Spleen (tissue), 11 donors: ENCODE data around the gene MIA2. TPM values are rescaled to one million over a fixed set of nuclear protein-coding genes. Genes with fewer than 3 reads are reported as not detected.

Source experiments
- DNase-seq: peaks from one replicate; pipeline ENCODE4 v3.0.0-alpha.2; 2020
- H3K27ac ChIP-seq, 8 donors: fragments of 200-600 bp; sonication (generic) in 7 of 8; 1 replicate in 4 of 8; 2 replicates in 4 of 8; pipeline versions ENCODE4 v1.5.0 to v1.8.0; 2016 to 2021; ENCODE audit warnings: inconsistent platforms in 4 of 8, mild to moderate bottlenecking in 4 of 8, moderate library complexity in 1 of 8
- H3K27me3 ChIP-seq, 7 donors: fragments of 200-600 bp; sonication (generic) in 6 of 7; replicated peaks in 1 of 7; 1 replicate in 4 of 7; 2 replicates in 3 of 7; pipeline versions ENCODE4 v1.5.0 to v1.8.0; 2016 to 2021; ENCODE audit warnings: inconsistent platforms in 3 of 7, mild to moderate bottlenecking in 1 of 7
- H3K36me3 ChIP-seq, 6 donors: fragments of 200-600 bp; sonication (generic) in 5 of 6; 1 replicate in 4 of 6; 2 replicates in 2 of 6; pipeline versions ENCODE4 v1.5.0 to v1.8.0; 2016 to 2021; ENCODE audit warnings: inconsistent platforms in 2 of 6
- H3K4me1 ChIP-seq, 6 donors: fragments of 200-600 bp; sonication (generic) in 5 of 6; 1 replicate in 3 of 6; 2 replicates in 3 of 6; pipeline versions ENCODE4 v1.5.0 to v1.8.0; 2016 to 2021; ENCODE audit warnings: inconsistent platforms in 3 of 6
- H3K4me3 ChIP-seq, 8 donors: fragments of 200-600 bp; sonication (generic) in 7 of 8; 1 replicate in 4 of 8; 2 replicates in 4 of 8; pipeline versions ENCODE4 v1.5.0 to v1.8.0; 2016 to 2021; ENCODE audit warnings: inconsistent platforms in 4 of 8, mild to moderate bottlenecking in 4 of 8, moderate library complexity in 2 of 8
- H3K9me3 ChIP-seq, 8 donors: fragments of 200-600 bp; sonication (generic) in 7 of 8; 1 replicate in 4 of 8; 2 replicates in 4 of 8; pipeline versions ENCODE4 v1.5.0 to v1.8.0; 2016 to 2021; ENCODE audit warnings: inconsistent platforms in 4 of 8
- CTCF ChIP-seq, 11 experiments: fragments of 200-600 bp in 7 of 11; fragments of 450-650 bp in 4 of 11; sonication (generic) in 4 of 11; IDR thresholded peaks in 8 of 11; conservative IDR thresholded peaks in 3 of 11; 1 replicate in 7 of 11; 2 replicates in 4 of 11; pipeline versions ENCODE4 v1.4.0 to v1.8.0; 2016 to 2021; ENCODE audit warnings: antibody characterized with exemption in 11 of 11, inconsistent platforms in 4 of 11, mild to moderate bottlenecking in 1 of 11
- POLR2A ChIP-seq, 3 donors: fragments of 450-650 bp; IDR thresholded peaks; one replicate each; pipeline ENCODE4 v1.5.1; 2017; ENCODE audit warnings: antibody characterized with exemption in 3 of 3, mild to moderate bottlenecking in 1 of 3
- POLR2AphosphoS5 ChIP-seq, 3 donors: sonication (generic); formaldehyde crosslinking; IDR thresholded peaks; one replicate each; pipeline ENCODE4 v1.5.1; 2017; ENCODE audit warnings: antibody characterized with exemption in 3 of 3
- WGBS, 5 donors: extraction: QIAGEN DNeasy Blood & Tissue Kit in 3 of 5; methylation state at CpG; one replicate each; pipeline versions ENCODE4 v1.1.5 to v1.1.7; 2013 to 2018; 5-methylcytosine and 5-hydroxymethylcytosine counted together
- intact Hi-C: fragments of 100-400 bp; cut with DNase I; formaldehyde crosslinking; loops from one replicate; pipeline ENCODE4 v1.15.0; 2023; ENCODE audit warnings: low total_unique reads
- polyA plus RNA-seq, 3 donors: library from polyadenylated mRNA; stranded (reverse); fragments of 200-250 nt; gene quantifications; one replicate each; pipeline ENCODE4 v1.2.1, GENCODE V29; 2013
- total RNA-seq, 7 donors: library from RNA; depleted of rRNA in 3 of 7; stranded (reverse); fragments of >200 nt in 3 of 7; fragmentation: NEBNext Ultra II Directional in 4 of 7; extraction: Animal tissue kit (Norgen Biotek cat#: 25700) in 4 of 7; gene quantifications; one replicate each; pipeline versions ENCODE4 v1.1.0 to v1.2.1, GENCODE V29; 2016 to 2021
- donor health status: healthy with polysubstance abuse.
- donor health status: DM: no; HTN: no; CAD: no; lungs with moderate emphysema.
- donor health status: DM: no; HTN: no; CAD: no.
- donor health status: Bipolar disorder and iron deficiency.
- donor health status: healthy.
- donor health status: DM: no; HTN: no; CAD: no.
- donor health status: DM: yes; HTN: yes; CAD: no.

MIA2 gene
- total and polyA plus RNA-seq, 10 donors = 18.3 to 31.3 (median 24.8) TPM

GRCh38 chr14:39432179-39432618 lies 198.5 kb downstream of the MIA2 start, which contains the start of gene FBXO33:
Gene FBXO33, minus strand, starts transcription at chr14:39432433. Its CDS starts 271 bp downstream, at chr14:39432162.
- intact Hi-C loops = loop anchor here (5.0 to 10.0 kb wide), 2 partner anchors 255 to 327 kb away; partner anchors contain the start of genes PNN and SEC23A
- WGBS, 5 donors = 0 to 3% (median 0%) methylated on average over 5 to 47 of the region's 47 CpGs
- DNase-seq = peak; percentile 99
- peak in 1 of 11 experiments; percentile 25 for TF ChIP-seq CTCF (IDR thresholded peaks at IDR 0.05 in 8 of 11, conservative IDR thresholded peaks at IDR 0.05 in 3 of 11)
- TF ChIP-seq POLR2A (IDR thresholded peaks at IDR 0.05) = peak in 1 of 3 donors; percentile 50
- peak; percentile 76 to 87 (median 84) for TF ChIP-seq POLR2AphosphoS5 (IDR thresholded peaks at IDR 0.05)
- peak within 1 kb of the TSS; percentile 59 to 97 (median 87) for H3K4me3 ChIP-seq
- H3K36me3 ChIP-seq = no peaks in the 10 kb centered on the region
- no peaks in the 10 kb centered on the region for H3K27me3 ChIP-seq
- peak within 1 kb of the TSS; percentile 97 to 100 (median 99) for H3K27ac ChIP-seq
- H3K4me1 ChIP-seq = peaks cover 28 to 52% (median 45%) of the 10 kb centered on the region in 6 donors
- no peaks in the 10 kb centered on the region for H3K9me3 ChIP-seq

GRCh38 chr14:39432619-39433451 lies 199.1 kb downstream of the MIA2 start:
- peak; percentile 98 for DNase-seq
- H3K27ac ChIP-seq = peak overlapping the region; percentile 97 to 100 (median 99)
- intact Hi-C loops = loop anchor here (5.0 to 10.0 kb wide), 2 partner anchors 256 to 328 kb away; partner anchors contain the start of genes PNN and SEC23A
- H3K4me3 ChIP-seq = peak overlapping the region; percentile 54 to 97 (median 87)
- H3K9me3 ChIP-seq = no peaks in the 10 kb centered on the region
- WGBS, 5 donors = 0 to 1% (median 0%) methylated on average over 22 to 38 of the region's 38 CpGs
- no peaks in the 10 kb centered on the region for H3K27me3 ChIP-seq
- TF ChIP-seq POLR2AphosphoS5 (IDR thresholded peaks at IDR 0.05) (peak; percentile 85 to 86 (median 86)), POLR2A (IDR thresholded peaks at IDR 0.05) (peak in 2 of 3 donors; percentile 14 to 31), CTCF (IDR thresholded peaks at IDR 0.05 in 8 of 11, conservative IDR thresholded peaks at IDR 0.05 in 3 of 11) (peak in 7 of 11 experiments; percentile 13 to 37 (median 23))
- H3K4me1 ChIP-seq = peaks cover 25 to 46% (median 39%) of the 10 kb centered on the region in 6 donors
- H3K36me3 ChIP-seq = no peaks in the 10 kb centered on the region

- Histone ChIP-seq H3K4me1 (peaks cover 25 to 40% (median 33%) of the 10 kb centered on the region in 6 donors), H3K27me3 (no peaks in the 10 kb centered on the region), H3K9me3 (no peaks in the 10 kb centered on the region), H3K27ac (peak overlapping the region; percentile 97 to 100 (median 99)), H3K4me3 (peak overlapping the region in 7 of 8 donors; percentile 83 to 97 (median 88)), H3K36me3 (no peaks in the 10 kb centered on the region)
- intact Hi-C loops = loop anchor here (5.0 to 10.0 kb wide), 2 partner anchors 256 to 329 kb away; partner anchors contain the start of genes PNN and SEC23A
- no peak for TF ChIP-seq CTCF (IDR thresholded peaks at IDR 0.05 in 8 of 11, conservative IDR thresholded peaks at IDR 0.05 in 3 of 11)
- no peak for TF ChIP-seq POLR2A (IDR thresholded peaks at IDR 0.05)
- TF ChIP-seq POLR2AphosphoS5 (IDR thresholded peaks at IDR 0.05) = no peak
- DNase-seq = no peak
- 15 to 28% (median 23%) methylated on average over 8 of the region's 8 CpGs for WGBS, 5 donors
These were observed 199.7 kb downstream of the MIA2 start for GRCh38 chr14:39433452-39433813.
